Loucy (cell line): ENCODE results near the gene SRRM1.

ENCODE experiments used
- EZH2phosphoT487 ChIP-seq: fragments of 200-600 bp; IDR thresholded peaks from 2 replicates; pipeline ENCODE4 v1.6.1; 2018; ENCODE audit warnings: antibody characterized with exemption, mild to moderate bottlenecking, moderate library complexity, borderline replicate concordance
- TF ChIP-seq, protein P1 (sequence below): fragments of 200-600 bp; sonication (generic); conservative IDR thresholded peaks from 2 replicates; pipeline ENCODE4 v1.5.1; 2014; ENCODE audit warnings: mild to moderate bottlenecking, antibody characterized with exemption, low read length

DNA sequence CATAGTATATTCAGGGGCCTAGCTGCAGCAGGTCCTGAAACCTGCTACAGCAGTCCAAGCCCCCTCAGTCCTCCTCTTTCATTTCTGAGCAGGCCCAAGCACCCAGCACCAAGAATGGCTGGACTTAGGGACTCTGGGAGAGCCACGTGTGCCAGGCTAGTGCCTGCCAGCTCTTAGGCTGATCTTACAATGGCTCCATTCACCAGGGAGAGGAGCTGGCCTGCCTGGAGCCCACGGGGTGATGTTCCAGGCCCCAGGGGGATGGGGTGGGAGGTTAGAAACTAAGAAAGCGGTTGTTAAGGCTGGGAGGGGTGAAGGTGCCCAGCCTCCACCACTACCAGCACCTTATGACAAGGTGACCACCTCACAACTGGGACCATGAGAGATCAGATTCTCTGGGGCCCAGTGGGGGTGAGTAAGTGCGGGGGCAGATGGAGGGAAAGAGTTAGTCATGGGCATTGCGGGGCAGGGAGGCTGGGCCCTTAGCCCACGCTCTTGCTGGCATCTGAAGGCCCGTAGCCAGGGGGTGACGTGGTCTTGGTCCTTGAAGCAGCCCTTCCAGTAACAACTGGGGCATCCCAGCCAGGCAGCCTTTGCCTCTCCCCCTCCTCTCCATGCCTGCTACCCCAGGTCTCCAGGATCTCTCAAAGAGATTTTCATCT lies 71.9 kb downstream of the SRRM1 start:
- TF ChIP-seq, protein P1, sequence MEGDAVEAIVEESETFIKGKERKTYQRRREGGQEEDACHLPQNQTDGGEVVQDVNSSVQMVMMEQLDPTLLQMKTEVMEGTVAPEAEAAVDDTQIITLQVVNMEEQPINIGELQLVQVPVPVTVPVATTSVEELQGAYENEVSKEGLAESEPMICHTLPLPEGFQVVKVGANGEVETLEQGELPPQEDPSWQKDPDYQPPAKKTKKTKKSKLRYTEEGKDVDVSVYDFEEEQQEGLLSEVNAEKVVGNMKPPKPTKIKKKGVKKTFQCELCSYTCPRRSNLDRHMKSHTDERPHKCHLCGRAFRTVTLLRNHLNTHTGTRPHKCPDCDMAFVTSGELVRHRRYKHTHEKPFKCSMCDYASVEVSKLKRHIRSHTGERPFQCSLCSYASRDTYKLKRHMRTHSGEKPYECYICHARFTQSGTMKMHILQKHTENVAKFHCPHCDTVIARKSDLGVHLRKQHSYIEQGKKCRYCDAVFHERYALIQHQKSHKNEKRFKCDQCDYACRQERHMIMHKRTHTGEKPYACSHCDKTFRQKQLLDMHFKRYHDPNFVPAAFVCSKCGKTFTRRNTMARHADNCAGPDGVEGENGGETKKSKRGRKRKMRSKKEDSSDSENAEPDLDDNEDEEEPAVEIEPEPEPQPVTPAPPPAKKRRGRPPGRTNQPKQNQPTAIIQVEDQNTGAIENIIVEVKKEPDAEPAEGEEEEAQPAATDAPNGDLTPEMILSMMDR: no peak
- no peak for TF ChIP-seq EZH2phosphoT487
